Ovary (tissue), 9 donors: ENCODE measurements around the gene FMNL3. TPM values are rescaled to one million over a fixed set of nuclear protein-coding genes. Genes with fewer than 3 reads are reported as not detected.

ENCODE experiments used
- DNase-seq, 5 donors: peaks; one replicate each; pipeline ENCODE4 v3.0.0-alpha.2; 2019 to 2020
- H3K27ac ChIP-seq, 2 donors: fragments of 200-600 bp; one replicate each; pipeline versions ENCODE4 v1.5.1 to v1.8.0; 2019 to 2022
- H3K27me3 ChIP-seq: fragments of 200-600 bp; one replicate; pipeline ENCODE4 v1.8.0; 2022
- H3K36me3 ChIP-seq: fragments of 200-600 bp; sonication (generic); one replicate; pipeline ENCODE4 v1.5.1; 2019
- H3K4me1 ChIP-seq: one replicate; pipeline ENCODE4 v1.8.1; 2013; ENCODE audit warnings: mild to moderate bottlenecking, moderate library complexity; ENCODE audit not compliant: insufficient read depth
- H3K4me3 ChIP-seq: fragments of 200-600 bp; sonication (generic); one replicate; pipeline ENCODE4 v1.5.1; 2017
- H3K9me3 ChIP-seq, 2 donors: fragments of 200-600 bp in 1 of 2; sonication (generic) in 1 of 2; one replicate each; pipeline versions ENCODE4 v1.5.1 to v1.8.1; 2013 to 2019; ENCODE audit warnings: mild to moderate bottlenecking in 1 of 2, moderate library complexity in 1 of 2
- CTCF ChIP-seq, 3 donors: fragments of 450-650 bp in 2 of 3; fragments of 200-600 bp in 1 of 3; IDR thresholded peaks; one replicate each; pipeline versions ENCODE4 v1.5.1 to v1.8.0; 2016 to 2022; ENCODE audit warnings: antibody characterized with exemption in 3 of 3, mild to moderate bottlenecking in 1 of 3
- EP300 ChIP-seq: sonication (generic); formaldehyde crosslinking; IDR thresholded peaks from one replicate; pipeline ENCODE4 v1.6.1; 2017; ENCODE audit warnings: antibody characterized with exemption
- POLR2A ChIP-seq: fragments of 450-650 bp; IDR thresholded peaks from one replicate; pipeline ENCODE4 v1.6.1; 2017; ENCODE audit warnings: antibody characterized with exemption, mild to moderate bottlenecking, moderate library complexity
- WGBS, 3 donors: extraction: QIAGEN DNeasy Blood & Tissue Kit in 1 of 3; methylation state at CpG; one replicate each; pipeline versions ENCODE4 v1.1.5 to v1.1.7; 2013 to 2017; 5-methylcytosine and 5-hydroxymethylcytosine counted together
- intact Hi-C, 4 donors: fragments of 100-400 bp; cut with DNase I; formaldehyde crosslinking; loops; one replicate each; pipeline versions ENCODE4 v1.11.0 to v1.15.1; 2022 to 2023
- polyA plus RNA-seq, 2 donors: library from polyadenylated mRNA; stranded (reverse); fragments of 200-250 nt in 1 of 2; fragments of 350-450 nt in 1 of 2; fragmentation: Illumina TruSeq in 1 of 2; extraction: RNeasy Lipid Tissue Mini Kit (QIAGEN cat#74804) in 1 of 2; gene quantifications; one replicate each; pipeline ENCODE4 v1.2.3, GENCODE V29; 2013 to 2014
- total RNA-seq, 7 donors: library from RNA; depleted of rRNA in 2 of 7; stranded (reverse); fragments of >200 nt in 2 of 7; fragmentation: NEBNext Ultra II Directional in 3 of 7; extraction: Animal tissue kit (Norgen Biotek cat#: 25700) in 3 of 7; gene quantifications; one replicate each; pipeline versions ENCODE4 v1.1.0 to v1.2.4, GENCODE V29; 2016 to 2023
- donor health status: DM: no; HTN: no; CAD: no; lungs with moderate emphysema.
- donor health status: DM: no; HTN: no; CAD: no.
- donor health status: Bipolar disorder and iron deficiency.
- donor health status: DM: yes; HTN: yes; CAD: no.
- donor health status: DM: no; HTN: no; CAD: no.
- donor health status: DM: yes; HTN: yes; CAD: no.

The FMNL3 gene
- total and polyA plus RNA-seq, 9 donors: 15.7 to 58.1 (median 33.1) TPM

- intact Hi-C loops: no loop called here
These were observed 85.3 kb downstream of the FMNL3 start for GRCh38 chr12:49621651-49622500.

GRCh38 chr12:49619286-49619685 is 87.9 kb downstream of the FMNL3 start:
- H3K9me3 ChIP-seq: no peaks in the 10 kb centered on the region
- intact Hi-C loops: no loop called here
- no peak for DNase-seq
- H3K27ac ChIP-seq: no peak overlapping the region
- 82 to 90% (median 85%) methylated on average over 3 of the region's 3 CpGs for WGBS, 3 donors
- H3K27me3 ChIP-seq: no peaks in the 10 kb centered on the region
- no peak overlapping the region for H3K4me3 ChIP-seq
- peaks cover 10% of the 10 kb centered on the region for H3K4me1 ChIP-seq
- no peak for TF ChIP-seq CTCF (IDR thresholded peaks at IDR 0.05)
- no peak for TF ChIP-seq EP300
- no peak for TF ChIP-seq POLR2A
- H3K36me3 ChIP-seq: no peaks in the 10 kb centered on the region

More at GRCh38 chr12:49621651-49622500, 85.3 kb downstream of the FMNL3 start:
- Histone ChIP-seq H3K4me1 (peaks cover 13% of the 10 kb centered on the region), H3K9me3 (no peaks in the 10 kb centered on the region), H3K27me3 (no peaks in the 10 kb centered on the region), H3K36me3 (no peaks in the 10 kb centered on the region), H3K4me3 (peak overlapping the region; percentile 58), H3K27ac (peak overlapping the region; percentile 84 to 94)
- TF ChIP-seq CTCF (IDR thresholded peaks at IDR 0.05) (no peak), POLR2A (no peak), EP300 (no peak)
- WGBS, 3 donors: 2 to 4% (median 3%) methylated on average over 33 of the region's 33 CpGs
- DNase-seq: peak in 3 of 5 donors; percentile 25 to 52 (median 27)

- 28 to 37% (median 33%) methylated on average over 1 of the region's 1 CpG for whole genome bisulfite sequencing, 3 donors
- Histone ChIP-seq H3K4me3 (no peak overlapping the region), H3K36me3 (no peaks in the 10 kb centered on the region), H3K27ac (no peak overlapping the region), H3K27me3 (no peaks in the 10 kb centered on the region), H3K4me1 (peaks cover 7% of the 10 kb centered on the region), H3K9me3 (no peaks in the 10 kb centered on the region)
- DNase-seq: no peak
- TF ChIP-seq CTCF (IDR thresholded peaks at IDR 0.05) (no peak), POLR2A (no peak), EP300 (no peak)
- intact Hi-C loops: no loop called here
These were observed 88.6 kb downstream of the FMNL3 start for GRCh38 chr12:49618576-49618975.

- no peak for DNase-seq
- TF ChIP-seq POLR2A (no peak), EP300 (no peak), CTCF (IDR thresholded peaks at IDR 0.05) (no peak)
These were observed 90.5 kb downstream of the FMNL3 start for GRCh38 chr12:49616533-49617219.

More at GRCh38 chr12:49616533-49617219, 90.5 kb downstream of the FMNL3 start:
- Histone ChIP-seq H3K4me3 (no peak overlapping the region), H3K36me3 (no peaks in the 10 kb centered on the region), H3K27ac (no peak overlapping the region), H3K4me1 (peaks cover 2% of the 10 kb centered on the region), H3K27me3 (no peaks in the 10 kb centered on the region), H3K9me3 (no peaks in the 10 kb centered on the region)
- intact Hi-C loops: no loop called here
- 40 to 44% (median 42%) methylated on average over 5 of the region's 5 CpGs for WGBS, 3 donors
